Panc1 (cell line): Measurements from ENCODE around the gene RGS9BP. TPM values are rescaled to one million over a fixed set of nuclear protein-coding genes. Genes with fewer than 3 reads are reported as not detected.
"Not testable (repeated sequence)": the region's sequence is repeated elsewhere in the genome, so short reads cannot be mapped to it uniquely, and the experiment has no call there.

Experiments
- ATAC-seq: fragments of 200-7000 bp; cut with Tn5 transposase; 2 replicates; pipeline ENCODE4 v1.9.1; 2020; ENCODE audit warnings: mild to moderate bottlenecking, moderate library complexity
- BruUV-seq: library from RNA; stranded (reverse); fragments of 400-500 nt; replicated peaks from 2 replicates; lab custom pipeline; 2021; lab: Mats Ljungman, UMichigan
- CTCF ChIA-PET: fragments of 300-600 bp; sonication (Branson Sonifier 250); formaldehyde crosslinking; loops from one replicate; lab custom pipeline; 2022; ENCODE audit warnings: antibody characterized with exemption; lab: Charles Lee
- POLR2A ChIA-PET: fragments of 300-600 bp; sonication (Branson Sonifier 250); formaldehyde crosslinking; loops from one replicate; lab custom pipeline; 2022; ENCODE audit warnings: antibody characterized with exemption; lab: Charles Lee
- DNase-seq: peaks from one replicate; pipeline ENCODE4 v3.0.0-alpha.2; 2010; ENCODE audit warnings: low read depth, low spot score
- H3K27ac ChIP-seq: 2 replicates; pipeline ENCODE4 v1.5.1; 2011; ENCODE audit warnings: mild to moderate bottlenecking, low read length, inconsistent platforms
- H3K27me3 ChIP-seq: fragments of 200-500 bp; sonication (Bioruptor generic); 2 replicates; pipeline ENCODE4 v1.6.0; 2014; ENCODE audit warnings: low read length, inconsistent platforms; ENCODE audit not compliant: control insufficient read depth, insufficient read depth
- H3K36me3 ChIP-seq: fragments of 200-500 bp; sonication (Bioruptor generic); 2 replicates; pipeline ENCODE4 v1.5.1; 2014; ENCODE audit warnings: inconsistent platforms, mild to moderate bottlenecking, low read length, moderate library complexity; ENCODE audit not compliant: control insufficient read depth, insufficient read depth
- H3K4me1 ChIP-seq: 2 replicates; pipeline ENCODE4 v1.5.1; 2011; ENCODE audit warnings: inconsistent platforms, mild to moderate bottlenecking, low read length, moderate library complexity; ENCODE audit not compliant: control insufficient read depth, insufficient read depth
- H3K4me3 ChIP-seq, 2 experiments: 2 replicates each; pipeline ENCODE4 v1.5.1; 2011 to 2012; ENCODE audit warnings: low read depth in 2 of 2, low read length in 2 of 2, mild to moderate bottlenecking in 2 of 2, inconsistent platforms in 1 of 2, moderate library complexity in 1 of 2
- H3K9me3 ChIP-seq: fragments of 200-500 bp; sonication (Bioruptor generic); 2 replicates; pipeline ENCODE4 v1.5.1; 2014; ENCODE audit warnings: low read depth, mild to moderate bottlenecking, inconsistent platforms, low read length, moderate library complexity; ENCODE audit not compliant: control insufficient read depth, insufficient read depth
- POLR2AphosphoS5 ChIP-seq: IDR thresholded peaks from 2 replicates; pipeline ENCODE4 v1.6.1; 2012; ENCODE audit warnings: mild to moderate bottlenecking, low read depth, low read length, moderate library complexity
- SIN3A ChIP-seq: IDR thresholded peaks from 2 replicates; pipeline ENCODE4 v1.6.1; 2012; ENCODE audit warnings: low read depth, mild to moderate bottlenecking, low read length, moderate library complexity, borderline replicate concordance; ENCODE audit not compliant: insufficient read depth
- TCF7L2 ChIP-seq: IDR thresholded peaks from 2 replicates; pipeline ENCODE4 v1.6.1; 2011; ENCODE audit warnings: mild to moderate bottlenecking, low read depth, low read length, inconsistent platforms
- in situ Hi-C: cut with HindIII; loops from 2 replicates; pipeline ENCODE4 v1.10.0; 2016; ENCODE audit warnings: low sequenced_read_pairs, low pct_unique_long_range_greater_than_20kb
- intact Hi-C: fragments of 100-400 bp; cut with micrococcal nuclease; formaldehyde crosslinking; loops from one replicate; pipeline ENCODE4 v1.10.0; 2022; ENCODE audit not compliant: unreplicated experiment
- total RNA-seq: library from RNA; stranded (reverse); gene quantifications from one replicate; pipeline ENCODE4 v1.2.1, GENCODE V29; 2021; ENCODE audit not compliant: unreplicated experiment
- TF ChIP-seq, protein P1 (sequence below): fragments of 450-650 bp; IDR thresholded peaks from 2 replicates; pipeline ENCODE4 v1.5.1; 2017; ENCODE audit warnings: mild to moderate bottlenecking
- TF ChIP-seq, protein P2 (sequence below), 2 experiments: IDR thresholded peaks; 2 replicates each; pipeline ENCODE4 v1.6.1; 2011 to 2012; ENCODE audit warnings: low read depth in 2 of 2, control low read depth in 1 of 2, low read length in 1 of 2, mild to moderate bottlenecking in 1 of 2, moderate library complexity in 1 of 2; ENCODE audit not compliant: insufficient read depth in 1 of 2

The RGS9BP gene
- total RNA-seq, 1 experiment from 2014 or later, result 1.3 TPM

DNA sequence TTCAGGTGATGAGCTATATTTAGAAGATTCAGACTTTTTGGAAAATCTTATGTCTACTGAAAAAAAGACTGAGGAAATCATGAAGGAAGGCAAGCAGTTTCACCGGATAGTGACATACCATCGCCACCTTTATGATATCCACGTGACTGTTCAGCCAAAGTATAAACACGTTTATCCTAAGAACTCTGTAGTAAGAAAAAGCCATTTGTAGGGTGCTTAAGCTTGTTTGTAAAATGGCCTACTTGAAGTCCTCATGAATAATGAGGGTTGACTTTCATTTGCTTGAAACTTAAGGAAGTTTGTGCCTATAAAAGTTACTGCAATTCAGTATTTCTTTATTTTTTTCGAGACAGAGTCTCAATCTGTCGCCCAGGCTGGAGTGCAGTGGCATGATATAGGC lies 36.1 kb downstream of the RGS9BP start:
- intact Hi-C loops, result no loop called here
- CTCF ChIA-PET, result interaction anchor here (0.7 kb wide), 2 partner anchors 169 to 233 kb away, joined by 12 read pairs; no protein-coding TSS in a partner anchor
- no TSS peak for BruUV-seq

DNA sequence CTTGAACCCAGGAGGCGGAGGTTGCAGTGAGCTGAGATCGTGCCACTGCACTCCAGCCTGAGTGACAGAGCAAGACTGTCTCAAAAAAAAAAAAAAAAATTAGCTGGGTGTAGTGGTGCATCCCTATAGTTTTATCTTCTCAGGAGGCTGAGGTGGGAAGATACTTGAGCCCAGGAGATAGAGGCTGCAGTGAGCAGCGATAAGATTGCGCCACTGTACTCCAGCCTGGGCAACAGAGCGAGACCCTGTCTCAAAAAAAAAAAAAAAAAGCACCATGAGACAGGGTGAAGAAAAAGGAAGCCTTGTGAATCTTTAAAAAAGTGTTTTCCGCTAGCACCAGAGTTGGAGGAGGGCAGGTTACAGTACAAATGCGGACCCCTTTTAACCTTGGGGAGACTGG lies 40.6 kb downstream of the RGS9BP start:
- CTCF ChIA-PET, H3K4me3 ChIP-seq, BruUV-seq, POLR2A ChIA-PET, H3K4me1 ChIP-seq, intact Hi-C loops, ATAC-seq, DNase-seq, H3K27ac ChIP-seq, H3K27me3 ChIP-seq, H3K9me3 ChIP-seq, in situ Hi-C loops: not testable (repeated sequence)
- peaks cover 14% of the 10 kb centered on the region; the same call in 1 of the 2 replicates for H3K36me3 ChIP-seq

More for the DNA sequence above, 36.1 kb downstream of the RGS9BP start:
- POLR2A ChIA-PET, result no interaction called here
- peaks cover 15% of the 10 kb centered on the region; the same call in 1 of the 2 replicates for H3K36me3 ChIP-seq
- H3K4me1 ChIP-seq, result no peaks in the 10 kb centered on the region
- H3K27ac ChIP-seq, result no peak overlapping the region
- no peak for ATAC-seq
- in situ Hi-C loops, result no loop called here
- no peak overlapping the region for H3K4me3 ChIP-seq
- no peak for DNase-seq
- TF ChIP-seq TCF7L2, result no peak
- no peak for TF ChIP-seq SIN3A
- TF ChIP-seq POLR2AphosphoS5, result no peak
- TF ChIP-seq, protein P1, sequence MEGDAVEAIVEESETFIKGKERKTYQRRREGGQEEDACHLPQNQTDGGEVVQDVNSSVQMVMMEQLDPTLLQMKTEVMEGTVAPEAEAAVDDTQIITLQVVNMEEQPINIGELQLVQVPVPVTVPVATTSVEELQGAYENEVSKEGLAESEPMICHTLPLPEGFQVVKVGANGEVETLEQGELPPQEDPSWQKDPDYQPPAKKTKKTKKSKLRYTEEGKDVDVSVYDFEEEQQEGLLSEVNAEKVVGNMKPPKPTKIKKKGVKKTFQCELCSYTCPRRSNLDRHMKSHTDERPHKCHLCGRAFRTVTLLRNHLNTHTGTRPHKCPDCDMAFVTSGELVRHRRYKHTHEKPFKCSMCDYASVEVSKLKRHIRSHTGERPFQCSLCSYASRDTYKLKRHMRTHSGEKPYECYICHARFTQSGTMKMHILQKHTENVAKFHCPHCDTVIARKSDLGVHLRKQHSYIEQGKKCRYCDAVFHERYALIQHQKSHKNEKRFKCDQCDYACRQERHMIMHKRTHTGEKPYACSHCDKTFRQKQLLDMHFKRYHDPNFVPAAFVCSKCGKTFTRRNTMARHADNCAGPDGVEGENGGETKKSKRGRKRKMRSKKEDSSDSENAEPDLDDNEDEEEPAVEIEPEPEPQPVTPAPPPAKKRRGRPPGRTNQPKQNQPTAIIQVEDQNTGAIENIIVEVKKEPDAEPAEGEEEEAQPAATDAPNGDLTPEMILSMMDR, result no peak
- TF ChIP-seq, protein P2, sequence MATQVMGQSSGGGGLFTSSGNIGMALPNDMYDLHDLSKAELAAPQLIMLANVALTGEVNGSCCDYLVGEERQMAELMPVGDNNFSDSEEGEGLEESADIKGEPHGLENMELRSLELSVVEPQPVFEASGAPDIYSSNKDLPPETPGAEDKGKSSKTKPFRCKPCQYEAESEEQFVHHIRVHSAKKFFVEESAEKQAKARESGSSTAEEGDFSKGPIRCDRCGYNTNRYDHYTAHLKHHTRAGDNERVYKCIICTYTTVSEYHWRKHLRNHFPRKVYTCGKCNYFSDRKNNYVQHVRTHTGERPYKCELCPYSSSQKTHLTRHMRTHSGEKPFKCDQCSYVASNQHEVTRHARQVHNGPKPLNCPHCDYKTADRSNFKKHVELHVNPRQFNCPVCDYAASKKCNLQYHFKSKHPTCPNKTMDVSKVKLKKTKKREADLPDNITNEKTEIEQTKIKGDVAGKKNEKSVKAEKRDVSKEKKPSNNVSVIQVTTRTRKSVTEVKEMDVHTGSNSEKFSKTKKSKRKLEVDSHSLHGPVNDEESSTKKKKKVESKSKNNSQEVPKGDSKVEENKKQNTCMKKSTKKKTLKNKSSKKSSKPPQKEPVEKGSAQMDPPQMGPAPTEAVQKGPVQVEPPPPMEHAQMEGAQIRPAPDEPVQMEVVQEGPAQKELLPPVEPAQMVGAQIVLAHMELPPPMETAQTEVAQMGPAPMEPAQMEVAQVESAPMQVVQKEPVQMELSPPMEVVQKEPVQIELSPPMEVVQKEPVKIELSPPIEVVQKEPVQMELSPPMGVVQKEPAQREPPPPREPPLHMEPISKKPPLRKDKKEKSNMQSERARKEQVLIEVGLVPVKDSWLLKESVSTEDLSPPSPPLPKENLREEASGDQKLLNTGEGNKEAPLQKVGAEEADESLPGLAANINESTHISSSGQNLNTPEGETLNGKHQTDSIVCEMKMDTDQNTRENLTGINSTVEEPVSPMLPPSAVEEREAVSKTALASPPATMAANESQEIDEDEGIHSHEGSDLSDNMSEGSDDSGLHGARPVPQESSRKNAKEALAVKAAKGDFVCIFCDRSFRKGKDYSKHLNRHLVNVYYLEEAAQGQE (IDR thresholded peaks at IDR 0.05; ENCODE audit: insufficient read depth in 1 of 2, low read depth in 2 of 2, low read length in 1 of 2), result no peak
- H3K9me3 ChIP-seq, result no peaks in the 10 kb centered on the region
- no peaks in the 10 kb centered on the region for H3K27me3 ChIP-seq

DNA sequence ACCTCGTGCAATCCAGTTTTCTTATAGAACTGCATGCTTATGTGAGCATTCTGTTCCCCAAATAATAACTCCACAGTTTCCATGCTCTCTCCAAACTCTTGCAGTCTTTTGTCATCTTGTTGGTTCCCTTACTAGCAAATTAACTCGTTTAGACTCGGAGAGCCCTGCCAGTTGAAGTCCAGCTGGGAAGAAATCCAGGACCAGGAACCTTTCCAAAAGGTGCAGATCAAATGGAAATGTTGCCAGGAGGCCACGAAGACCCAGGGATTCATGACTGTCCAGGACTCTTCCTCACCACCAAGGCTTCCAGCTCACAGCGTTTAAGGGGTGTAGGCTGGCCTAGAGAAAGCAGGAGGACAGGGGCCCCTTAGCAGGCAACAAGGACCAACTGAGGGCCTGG lies 41.8 kb downstream of the RGS9BP start:
- H3K4me1 ChIP-seq, result no peaks in the 10 kb centered on the region
- no peaks in the 10 kb centered on the region for H3K27me3 ChIP-seq
- DNase-seq (no peak), ATAC-seq (0 out of 2 replicates have a peak, but pooled peaks have one; percentile 36)
- no peaks in the 10 kb centered on the region for H3K9me3 ChIP-seq
- no peak for TF ChIP-seq TCF7L2
- TF ChIP-seq, protein P1, result no peak
- TF ChIP-seq SIN3A, result no peak
- TF ChIP-seq, protein P2 (IDR thresholded peaks at IDR 0.05; ENCODE audit: insufficient read depth in 1 of 2, low read depth in 2 of 2, low read length in 1 of 2), result no peak
- TF ChIP-seq POLR2AphosphoS5, result no peak
- intact Hi-C loops (no loop called here), in situ Hi-C loops (no loop called here)
- no TSS peak for BruUV-seq
- no peak overlapping the region for H3K27ac ChIP-seq
- ChIA-PET CTCF (no interaction called here), POLR2A (no interaction called here)
- H3K36me3 ChIP-seq, result peaks cover 8% of the 10 kb centered on the region; the same call in 1 of the 2 replicates
- no peak overlapping the region for H3K4me3 ChIP-seq
